B cell (primary cell): ENCODE measurements around the gene ARHGEF10L. TPM values are rescaled to one million over a fixed set of nuclear protein-coding genes. Genes with fewer than 3 reads are reported as not detected.

Source experiments
- ATAC-seq: fragments of 200-7000 bp; cut with Tn5 transposase; one replicate; pipeline ENCODE4 v1.10.0; 2021; ENCODE audit warnings: low read depth, mild to moderate bottlenecking, moderate number of reproducible peaks, moderate library complexity
- CTCF ChIA-PET: fragments of 350-600 bp; sonication (Branson Sonifier 250); formaldehyde crosslinking; loops from one replicate; lab custom pipeline; 2021; ENCODE audit warnings: antibody characterized with exemption, inconsistent platforms; lab: Charles Lee
- POLR2A ChIA-PET: fragments of 350-600 bp; sonication (Branson Sonifier 250); formaldehyde crosslinking; loops from one replicate; lab custom pipeline; 2021; ENCODE audit warnings: antibody characterized with exemption; lab: Charles Lee
- DNase-seq: peaks from one replicate; pipeline ENCODE4 v3.0.0; 2013
- H2AFZ ChIP-seq: 2 replicates; pipeline ENCODE4 v1.6.1; 2012; ENCODE audit warnings: mild to moderate bottlenecking, low read depth, low read length; ENCODE audit not compliant: insufficient read depth, poor library complexity, severe bottlenecking
- H3K27ac ChIP-seq, 2 donors: 1 replicate in 1 of 2; 2 replicates in 1 of 2; pipeline ENCODE4 v1.5.1; 2012 to 2013; ENCODE audit warnings: low read length in 2 of 2, mild to moderate bottlenecking in 2 of 2, moderate library complexity in 1 of 2
- H3K27me3 ChIP-seq, 4 experiments: fragments of 200-600 bp in 1 of 4; sonication (generic) in 1 of 4; replicated peaks in 1 of 4; 1 replicate in 2 of 4; 2 replicates in 2 of 4; pipeline versions ENCODE4 v1.6.1 to v1.7.0; 2013 to 2016; ENCODE audit warnings: low read length in 3 of 4, mild to moderate bottlenecking in 2 of 4, mixed read lengths in 1 of 4, moderate library complexity in 1 of 4; ENCODE audit not compliant: insufficient read depth in 4 of 4, control insufficient read depth in 3 of 4; ENCODE audit errors: control extremely low read depth in 1 of 4
- H3K36me3 ChIP-seq, 2 experiments: replicated peaks in 1 of 2; 1 replicate in 1 of 2; 2 replicates in 1 of 2; pipeline versions ENCODE4 v1.6.1 to v1.7.1; 2013; ENCODE audit warnings: low read length in 1 of 2; ENCODE audit not compliant: insufficient read depth in 2 of 2, control insufficient read depth in 1 of 2; ENCODE audit errors: control extremely low read depth in 1 of 2, extremely low read depth in 1 of 2
- H3K4me1 ChIP-seq, 2 donors: fragments of 200-600 bp in 1 of 2; sonication (generic) in 1 of 2; 1 replicate in 1 of 2; 2 replicates in 1 of 2; pipeline versions ENCODE4 v1.5.1 to v1.6.1; 2013 to 2017; ENCODE audit warnings: low read length in 2 of 2; ENCODE audit not compliant: control insufficient read depth in 2 of 2, insufficient read depth in 2 of 2
- H3K4me2 ChIP-seq: replicated peaks from 2 replicates; pipeline ENCODE3; 2012; ENCODE audit warnings: mild to moderate bottlenecking, low read depth, low read length; ENCODE audit not compliant: poor library complexity, severe bottlenecking
- H3K4me3 ChIP-seq, 5 experiments: fragments of 200-600 bp in 1 of 5; sonication (generic) in 1 of 5; 1 replicate in 3 of 5; 2 replicates in 2 of 5; pipeline versions ENCODE4 v1.5.1 to v1.7.0; 2011 to 2016; ENCODE audit warnings: low read length in 4 of 5, mild to moderate bottlenecking in 4 of 5, low read depth in 2 of 5, control low read depth in 1 of 5, moderate library complexity in 1 of 5; ENCODE audit not compliant: insufficient read depth in 1 of 5; ENCODE audit errors: control extremely low read depth in 1 of 5, extremely low read depth in 1 of 5
- H3K79me2 ChIP-seq: fragments of 200-600 bp; sonication (generic); one replicate; pipeline ENCODE4 v1.6.0; 2016; ENCODE audit warnings: low read length; ENCODE audit not compliant: control insufficient read depth, insufficient read depth
- H3K9ac ChIP-seq: fragments of 200-600 bp; sonication (generic); 2 replicates; pipeline ENCODE4 v1.6.1; 2017; ENCODE audit warnings: mild to moderate bottlenecking, low read length, moderate library complexity
- H3K9me3 ChIP-seq, 3 donors: one replicate each; pipeline versions ENCODE4 v1.6.1 to v1.7.1; 2013; ENCODE audit warnings: low read length in 2 of 3; ENCODE audit not compliant: control insufficient read depth in 2 of 3, insufficient read depth in 1 of 3; ENCODE audit errors: control extremely low read depth in 1 of 3
- H4K20me1 ChIP-seq: 2 replicates; pipeline ENCODE4 v1.6.0; 2012; ENCODE audit warnings: mild to moderate bottlenecking, low read length; ENCODE audit not compliant: insufficient read depth, control insufficient read depth, poor library complexity, severe bottlenecking
- H3K27ac Mint-ChIP-seq: one replicate; pipeline ENCODE4 v1.8.0; 2021; ENCODE audit warnings: mixed read lengths
- H3K27me3 Mint-ChIP-seq: one replicate; pipeline ENCODE4 v1.8.0; 2021; ENCODE audit warnings: mixed read lengths
- H3K4me1 Mint-ChIP-seq: one replicate; pipeline ENCODE4 v1.8.0; 2021; ENCODE audit warnings: mixed read lengths
- H3K4me3 Mint-ChIP-seq: one replicate; pipeline ENCODE4 v1.8.0; 2021; ENCODE audit warnings: mixed read lengths
- H3K9me3 Mint-ChIP-seq: one replicate; pipeline ENCODE4 v1.8.0; 2022; ENCODE audit warnings: mixed read lengths; ENCODE audit not compliant: insufficient read depth
- CTCF ChIP-seq: fragments of 200-600 bp; IDR thresholded peaks from one replicate; pipeline ENCODE4 v1.8.0; 2022; ENCODE audit warnings: antibody characterized with exemption, mild to moderate bottlenecking
- EZH2 ChIP-seq: IDR thresholded peaks from 2 replicates; pipeline ENCODE4 v1.6.1; 2012; ENCODE audit warnings: borderline replicate concordance, low read depth, mild to moderate bottlenecking, moderate library complexity, low read length; ENCODE audit not compliant: insufficient read depth, poor library complexity, severe bottlenecking
- WGBS: methylation state at CpG from one replicate; pipeline ENCODE4 v1.1.5; 2013; ENCODE audit warnings: missing lambda C conversion rate; ENCODE audit not compliant: insufficient coverage; 5-methylcytosine and 5-hydroxymethylcytosine counted together
- intact Hi-C: fragments of 100-400 bp; cut with micrococcal nuclease; formaldehyde crosslinking; loops from one replicate; pipeline ENCODE4 v1.10.0; 2022
- polyA plus RNA-seq: library from polyadenylated mRNA; depleted of rRNA; stranded (reverse); fragments of >200 nt; gene quantifications from 2 replicates; pipeline ENCODE4 v1.2.3, GENCODE V29; 2012
- total RNA-seq, 2 donors: library from RNA; stranded (reverse); fragments of 120-200 nt in 1 of 2; gene quantifications; 1 replicate in 1 of 2; 2 replicates in 1 of 2; pipeline versions ENCODE4 v1.2.3 to v1.2.4, GENCODE V29; 2013 to 2022

ARHGEF10L gene
- total and polyA plus RNA-seq, 2 donors (not counting 1 experiment from before 2014, with no cell fraction given), result 2.0 to 4.9 TPM

GRCh38 chr1:17565461-17566252 is 26.2 kb downstream of the ARHGEF10L start:
- H3K4me1 ChIP-seq, result no peaks in the 10 kb centered on the region
- 39% methylated on average over 11 of the region's 17 CpGs for WGBS
- ChIA-PET CTCF (no interaction called here), POLR2A (no interaction called here)
- intact Hi-C loops, result no loop called here
- Mint-ChIP-seq H3K4me3 (no peak overlapping the region), H3K4me1 (no peaks in the 10 kb centered on the region), H3K9me3 (no peaks in the 10 kb centered on the region), H3K27me3 (peaks cover 16% of the 10 kb centered on the region), H3K27ac (peak overlapping the region; percentile 20)
- peaks cover 0 to 2% (median 0%) of the 10 kb centered on the region in 4 experiments for H3K27me3 ChIP-seq
- no peak overlapping the region for H3K9ac ChIP-seq
- no peak overlapping the region for H3K4me2 ChIP-seq
- H4K20me1 ChIP-seq, result no peaks in the 10 kb centered on the region
- no peaks in the 10 kb centered on the region for H3K36me3 ChIP-seq
- DNase-seq, result no peak
- H3K4me3 ChIP-seq, result no peak overlapping the region
- H3K27ac ChIP-seq, result no peak overlapping the region
- H2AFZ ChIP-seq, result no peak overlapping the region
- no peaks in the 10 kb centered on the region for H3K9me3 ChIP-seq
- no peaks in the 10 kb centered on the region for H3K79me2 ChIP-seq
- no peak for ATAC-seq
- no peak for TF ChIP-seq EZH2
- no peak for TF ChIP-seq CTCF

- Histone ChIP-seq H4K20me1 (no peaks in the 10 kb centered on the region), H3K36me3 (no peaks in the 10 kb centered on the region), H2AFZ (no peak overlapping the region), H3K9me3 (no peaks in the 10 kb centered on the region), H3K4me3 (no peak overlapping the region), H3K9ac (no peak overlapping the region), H3K27ac (no peak overlapping the region), H3K4me1 (no peaks in the 10 kb centered on the region), H3K27me3 (peaks cover 0 to 2% (median 0%) of the 10 kb centered on the region in 4 experiments), H3K79me2 (no peaks in the 10 kb centered on the region), H3K4me2 (no peak overlapping the region)
- ChIA-PET POLR2A (no interaction called here), CTCF (no interaction called here)
- TF ChIP-seq EZH2, result no peak
- TF ChIP-seq CTCF, result no peak
- Mint-ChIP-seq H3K27ac (no peak overlapping the region), H3K4me1 (no peaks in the 10 kb centered on the region), H3K4me3 (no peak overlapping the region), H3K9me3 (no peaks in the 10 kb centered on the region), H3K27me3 (peaks cover 22% of the 10 kb centered on the region)
- intact Hi-C loops, result no loop called here
- DNase-seq (no peak), ATAC-seq (no peak)
- WGBS, result 92% methylated on average over 2 of the region's 3 CpGs
Measured at GRCh38 chr1:17566417-17566816, 26.9 kb downstream of the ARHGEF10L start.
